Hepatocyte (in vitro differentiated cells): ENCODE measurements around the gene RGS3. TPM values are rescaled to one million over a fixed set of nuclear protein-coding genes. Genes with fewer than 3 reads are reported as not detected.

Experiments used
- DNase-seq: peaks from one replicate; pipeline ENCODE4 v3.0.0-alpha.2; 2016; ENCODE audit warnings: low spot score
- H2AFZ ChIP-seq: fragments of 200-600 bp; sonication (generic); 2 replicates; pipeline ENCODE4 v1.6.0; 2016; ENCODE audit warnings: antibody characterized with exemption, mild to moderate bottlenecking
- H3K27ac ChIP-seq: fragments of 200-600 bp; sonication (generic); 2 replicates; pipeline ENCODE4 v1.5.1; 2016; ENCODE audit warnings: mild to moderate bottlenecking
- H3K27me3 ChIP-seq: fragments of 200-600 bp; sonication (generic); 2 replicates; pipeline ENCODE4 v1.6.1; 2016
- H3K36me3 ChIP-seq: fragments of 200-600 bp; sonication (generic); replicated peaks from 2 replicates; pipeline ENCODE4 v1.5.1; 2016; ENCODE audit warnings: low read depth; ENCODE audit not compliant: insufficient read depth
- H3K4me1 ChIP-seq: fragments of 200-600 bp; sonication (generic); 2 replicates; pipeline ENCODE4 v1.5.1; 2016; ENCODE audit warnings: mild to moderate bottlenecking, moderate library complexity; ENCODE audit not compliant: insufficient read depth
- H3K4me2 ChIP-seq: fragments of 200-600 bp; sonication (generic); 2 replicates; pipeline ENCODE4 v1.6.0; 2016
- H3K4me3 ChIP-seq: fragments of 200-600 bp; sonication (generic); 2 replicates; pipeline ENCODE4 v1.5.1; 2016; ENCODE audit warnings: mild to moderate bottlenecking
- H3K79me2 ChIP-seq: fragments of 200-600 bp; sonication (generic); 2 replicates; pipeline ENCODE4 v1.6.0; 2017; ENCODE audit warnings: mild to moderate bottlenecking
- H3K9me2 ChIP-seq: fragments of 200-600 bp; sonication (generic); replicated peaks from 2 replicates; pipeline ENCODE4 v1.6.0; 2017; ENCODE audit warnings: mild to moderate bottlenecking; ENCODE audit not compliant: insufficient read depth
- H3K9me3 ChIP-seq: fragments of 200-600 bp; sonication (generic); 2 replicates; pipeline ENCODE4 v1.5.1; 2016; ENCODE audit warnings: low read depth, mild to moderate bottlenecking
- H4K20me1 ChIP-seq: fragments of 200-600 bp; sonication (generic); 2 replicates; pipeline ENCODE4 v1.6.0; 2016; ENCODE audit warnings: mild to moderate bottlenecking; ENCODE audit not compliant: insufficient read depth, poor library complexity, severe bottlenecking
- EZH2 ChIP-seq: fragments of 200-600 bp; sonication (generic); IDR thresholded peaks from 2 replicates; pipeline ENCODE4 v1.6.1; 2016; ENCODE audit warnings: antibody characterized with exemption, mild to moderate bottlenecking, borderline replicate concordance
- EZH2phosphoT487 ChIP-seq: fragments of 200-600 bp; sonication (generic); IDR thresholded peaks from one replicate; pipeline ENCODE4 v1.6.1; 2018; ENCODE audit warnings: antibody characterized with exemption, mild to moderate bottlenecking, low read depth, moderate library complexity; ENCODE audit not compliant: unreplicated experiment, severe bottlenecking
- WGBS: methylation state at CpG from one replicate; pipeline ENCODE4 v1.1.6; 2016; ENCODE audit warnings: low lambda C conversion rate; ENCODE audit errors: missing lambda C conversion rate; 5-methylcytosine and 5-hydroxymethylcytosine counted together
- polyA plus RNA-seq: library from polyadenylated mRNA; unstranded; fragments of >200 nt; fragmentation: Nextera tagmentation; extraction: Ambion mirVana; gene quantifications from 2 replicates; pipeline ENCODE4 v1.2.1, GENCODE V29; 2016
- total RNA-seq: library from RNA; depleted of rRNA; stranded (reverse); fragments of >200 nt; gene quantifications from 2 replicates; pipeline ENCODE4 v1.2.3, GENCODE V29; 2014
- TF ChIP-seq, protein P1 (sequence below): fragments of 200-600 bp; sonication (generic); IDR thresholded peaks from 2 replicates; pipeline ENCODE4 v1.5.1; 2016; ENCODE audit warnings: antibody characterized with exemption, mild to moderate bottlenecking; ENCODE audit not compliant: poor library complexity

RGS3 gene
- total and polyA plus RNA-seq, 2 experiments from 2014 or later = 48.0 to 62.7 TPM

DNA sequence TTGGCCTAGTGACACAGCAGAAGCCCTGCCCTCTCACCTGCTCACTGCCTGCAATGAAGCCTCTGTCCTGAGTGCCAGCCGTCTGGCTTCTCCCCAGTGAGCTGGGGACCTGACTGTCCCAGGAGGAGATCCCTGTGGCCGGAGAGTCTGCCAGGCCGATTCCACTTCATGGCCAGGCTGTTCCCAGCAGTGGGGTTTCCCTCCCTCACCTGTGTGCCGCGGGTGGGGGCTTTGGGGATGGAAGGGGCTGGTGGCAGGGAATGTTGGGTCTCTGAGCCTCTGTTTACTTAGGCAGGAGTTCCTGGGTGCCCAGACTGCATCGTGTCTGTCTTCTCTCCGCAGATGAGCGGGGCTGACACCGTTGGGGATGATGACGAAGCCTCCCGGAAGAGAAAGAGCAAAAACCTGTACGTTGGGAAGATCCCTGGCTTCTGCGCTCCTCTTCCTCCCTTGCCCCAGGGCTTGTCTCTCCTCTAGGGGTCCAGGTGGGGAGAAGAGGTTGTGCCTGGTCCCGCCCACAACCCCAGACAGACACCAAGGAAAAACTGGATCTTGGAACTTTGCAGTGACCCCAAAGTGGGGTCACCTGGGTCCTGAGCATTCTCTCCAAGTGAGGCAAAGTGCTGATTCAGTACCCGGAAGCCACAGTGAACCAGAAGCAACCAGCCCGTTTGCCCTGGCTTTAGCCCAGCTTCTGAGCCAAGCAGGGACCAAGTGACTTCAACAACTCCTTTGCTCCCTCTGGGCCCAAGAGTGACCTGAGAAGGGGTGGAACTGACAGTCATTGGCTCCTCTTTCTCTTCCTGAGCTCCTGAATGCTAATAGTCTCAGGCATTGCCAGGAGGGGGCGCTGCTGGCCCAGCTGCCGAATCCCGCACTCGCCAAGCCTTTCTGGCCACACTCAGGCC, 127.7 kb downstream of the RGS3 start:
- Histone ChIP-seq H3K4me3 (no peak overlapping the region), H3K79me2 (peaks cover 22% of the 10 kb centered on the region), H3K9me3 (no peaks in the 10 kb centered on the region), H3K4me1 (peaks cover 4% of the 10 kb centered on the region), H2AFZ (no peak overlapping the region), H3K27ac (no peak overlapping the region), H3K9me2 (no peaks in the 10 kb centered on the region), H3K27me3 (no peaks in the 10 kb centered on the region), H4K20me1 (no peaks in the 10 kb centered on the region), H3K4me2 (no peak overlapping the region), H3K36me3 (no peaks in the 10 kb centered on the region)
- peak; percentile 89 for DNase-seq
- 69% methylated on average over 20 of the region's 20 CpGs for WGBS
- TF ChIP-seq, protein P1, sequence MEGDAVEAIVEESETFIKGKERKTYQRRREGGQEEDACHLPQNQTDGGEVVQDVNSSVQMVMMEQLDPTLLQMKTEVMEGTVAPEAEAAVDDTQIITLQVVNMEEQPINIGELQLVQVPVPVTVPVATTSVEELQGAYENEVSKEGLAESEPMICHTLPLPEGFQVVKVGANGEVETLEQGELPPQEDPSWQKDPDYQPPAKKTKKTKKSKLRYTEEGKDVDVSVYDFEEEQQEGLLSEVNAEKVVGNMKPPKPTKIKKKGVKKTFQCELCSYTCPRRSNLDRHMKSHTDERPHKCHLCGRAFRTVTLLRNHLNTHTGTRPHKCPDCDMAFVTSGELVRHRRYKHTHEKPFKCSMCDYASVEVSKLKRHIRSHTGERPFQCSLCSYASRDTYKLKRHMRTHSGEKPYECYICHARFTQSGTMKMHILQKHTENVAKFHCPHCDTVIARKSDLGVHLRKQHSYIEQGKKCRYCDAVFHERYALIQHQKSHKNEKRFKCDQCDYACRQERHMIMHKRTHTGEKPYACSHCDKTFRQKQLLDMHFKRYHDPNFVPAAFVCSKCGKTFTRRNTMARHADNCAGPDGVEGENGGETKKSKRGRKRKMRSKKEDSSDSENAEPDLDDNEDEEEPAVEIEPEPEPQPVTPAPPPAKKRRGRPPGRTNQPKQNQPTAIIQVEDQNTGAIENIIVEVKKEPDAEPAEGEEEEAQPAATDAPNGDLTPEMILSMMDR = peak; percentile 92
- TF ChIP-seq EZH2 (no peak), EZH2phosphoT487 (no peak)

DNA sequence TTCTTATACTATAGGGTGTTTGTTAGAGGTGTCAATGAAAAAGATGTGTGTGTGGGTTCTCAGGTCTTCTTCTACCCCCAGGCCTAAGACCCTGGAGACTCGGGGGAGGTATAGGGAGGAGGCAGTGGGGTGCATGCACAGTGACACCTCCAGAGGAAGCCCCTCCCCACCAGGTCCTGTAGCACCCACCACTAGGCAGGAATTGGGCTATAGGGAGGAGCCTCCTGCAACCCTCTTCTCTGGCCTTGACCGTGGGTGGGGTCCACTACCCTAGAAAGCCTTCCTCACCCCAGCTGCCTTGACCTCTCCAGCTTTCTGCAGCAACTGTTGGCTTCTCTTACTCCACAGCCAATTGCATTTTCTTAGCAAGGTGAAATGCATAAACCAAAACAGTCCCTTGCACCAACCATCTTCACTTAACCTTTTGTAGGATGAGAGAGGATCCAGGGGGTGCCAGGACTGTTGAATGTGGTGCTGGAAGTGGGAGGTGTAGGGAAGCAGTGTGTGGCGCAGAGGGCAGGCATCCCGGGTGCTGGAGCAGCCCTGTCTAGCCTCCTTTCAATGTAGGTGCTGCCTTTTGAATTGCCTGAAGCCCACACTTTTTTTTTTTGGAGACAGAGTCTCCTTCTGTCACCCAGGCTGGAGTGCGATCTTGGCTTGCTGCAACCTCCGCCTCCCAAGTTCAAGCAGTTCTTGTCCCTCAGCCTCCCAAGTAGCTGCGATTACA, 128.5 kb downstream of the RGS3 start:
- Histone ChIP-seq H3K27ac (no peak overlapping the region), H2AFZ (no peak overlapping the region), H3K9me3 (no peaks in the 10 kb centered on the region)

DNA sequence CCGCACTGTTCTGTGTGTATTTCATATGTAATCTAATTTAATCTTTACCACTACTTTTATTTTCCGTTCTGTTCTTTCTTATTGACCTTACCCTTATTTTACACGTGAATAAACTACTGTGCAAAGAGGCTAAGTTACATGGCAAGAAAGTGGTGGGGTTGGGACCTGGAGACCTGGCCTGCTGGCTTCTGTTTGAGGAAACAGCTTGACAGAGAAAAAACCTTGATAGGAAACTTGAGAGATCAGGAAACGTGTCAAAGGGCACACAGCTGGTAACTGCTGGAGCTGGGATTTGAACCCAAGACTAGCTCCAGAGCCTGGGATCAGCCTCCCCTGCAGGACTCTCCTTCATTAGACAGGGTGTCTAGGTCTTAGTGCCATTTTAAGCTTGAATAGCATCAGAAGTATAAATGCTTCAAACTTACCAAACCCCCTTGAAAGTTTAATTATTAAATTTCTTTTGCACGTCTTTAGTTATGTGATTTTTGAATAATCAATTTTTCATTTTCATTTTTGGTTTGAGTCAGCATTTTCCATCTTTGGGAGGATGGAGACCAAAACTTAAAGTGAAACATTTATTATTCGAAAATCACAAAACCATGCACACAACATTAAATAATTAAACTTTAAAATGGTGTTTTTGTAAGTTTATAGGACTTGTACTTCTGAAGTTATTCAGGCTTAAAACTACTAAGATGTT, 129.5 kb downstream of the RGS3 start:
- 88% methylated on average over 6 of the region's 6 CpGs for WGBS
- Histone ChIP-seq H3K27ac (peak overlapping the region; percentile 51), H3K27me3 (no peaks in the 10 kb centered on the region), H3K36me3 (no peaks in the 10 kb centered on the region), H3K4me1 (peaks cover 4% of the 10 kb centered on the region), H3K4me3 (no peak overlapping the region), H4K20me1 (no peaks in the 10 kb centered on the region), H3K9me3 (no peaks in the 10 kb centered on the region), H2AFZ (no peak overlapping the region), H3K9me2 (no peaks in the 10 kb centered on the region), H3K79me2 (peaks cover 27% of the 10 kb centered on the region), H3K4me2 (peak overlapping the region; percentile 65)
- no peak for DNase-seq
- no peak for TF ChIP-seq EZH2phosphoT487
- TF ChIP-seq, protein P1 = no peak
- no peak for TF ChIP-seq EZH2

More for the DNA sequence above, 128.5 kb downstream of the RGS3 start:
- peaks cover 4% of the 10 kb centered on the region for H3K4me1 ChIP-seq
- no peak for DNase-seq
- TF ChIP-seq, protein P1 = no peak
- TF ChIP-seq EZH2phosphoT487 (no peak), EZH2 (no peak)
- H3K36me3 ChIP-seq = no peaks in the 10 kb centered on the region
- H3K9me2 ChIP-seq = no peaks in the 10 kb centered on the region
- H4K20me1 ChIP-seq = no peaks in the 10 kb centered on the region
- no peak overlapping the region for H3K4me2 ChIP-seq
- peaks cover 25% of the 10 kb centered on the region for H3K79me2 ChIP-seq
- 75% methylated on average over 7 of the region's 7 CpGs for WGBS
- no peak overlapping the region for H3K4me3 ChIP-seq
- H3K27me3 ChIP-seq = no peaks in the 10 kb centered on the region
